Thoracic aorta (tissue), 2 donors: Measurements from ENCODE around the gene FRMD7. TPM values are rescaled to one million over a fixed set of nuclear protein-coding genes. Genes with fewer than 3 reads are reported as not detected.

Experiments
- ATAC-seq: fragments of 150-250 bp; one replicate; pipeline ENCODE4 v1.8.0; 2017; ENCODE audit warnings: low read depth; ENCODE audit not compliant: insufficient number of reproducible peaks, low FRiP score
- DNase-seq: peaks from one replicate; pipeline ENCODE4 v3.0.0-alpha.2; 2020; ENCODE audit warnings: low spot score
- H3K27ac ChIP-seq, 2 donors: fragments of 200-600 bp; sonication (generic); 1 replicate in 1 of 2; 2 replicates in 1 of 2; pipeline ENCODE4 v1.5.1; 2016; ENCODE audit warnings: mild to moderate bottlenecking in 2 of 2, moderate library complexity in 2 of 2
- H3K27me3 ChIP-seq: fragments of 200-600 bp; sonication (generic); replicated peaks from 2 replicates; pipeline ENCODE4 v1.6.0; 2016; ENCODE audit warnings: mild to moderate bottlenecking; ENCODE audit not compliant: insufficient read depth
- H3K36me3 ChIP-seq: fragments of 200-600 bp; sonication (generic); one replicate; pipeline ENCODE4 v1.5.1; 2016
- H3K4me1 ChIP-seq, 2 donors: fragments of 200-600 bp; sonication (generic); 1 replicate in 1 of 2; 2 replicates in 1 of 2; pipeline versions ENCODE4 v1.5.1 to v1.6.0; 2016; ENCODE audit warnings: low read depth in 2 of 2, mild to moderate bottlenecking in 1 of 2; ENCODE audit not compliant: control insufficient read depth in 1 of 2
- H3K4me3 ChIP-seq: fragments of 200-600 bp; sonication (generic); 2 replicates; pipeline ENCODE4 v1.5.1; 2016; ENCODE audit warnings: mild to moderate bottlenecking
- H3K9me3 ChIP-seq: fragments of 200-600 bp; sonication (generic); 2 replicates; pipeline ENCODE4 v1.5.1; 2016
- CTCF ChIP-seq: fragments of 200-600 bp; sonication (generic); IDR thresholded peaks from one replicate; pipeline ENCODE4 v1.5.1; 2019; ENCODE audit warnings: antibody characterized with exemption
- total RNA-seq, 2 donors: library from RNA; depleted of rRNA; stranded (reverse); fragments of >200 nt; gene quantifications; one replicate each; pipeline versions ENCODE4 v1.1.0 to v1.2.3, GENCODE V29; 2016

Gene FRMD7
- total RNA-seq, 2 donors from 2014 or later: 0.27 to 0.28 TPM

DNA sequence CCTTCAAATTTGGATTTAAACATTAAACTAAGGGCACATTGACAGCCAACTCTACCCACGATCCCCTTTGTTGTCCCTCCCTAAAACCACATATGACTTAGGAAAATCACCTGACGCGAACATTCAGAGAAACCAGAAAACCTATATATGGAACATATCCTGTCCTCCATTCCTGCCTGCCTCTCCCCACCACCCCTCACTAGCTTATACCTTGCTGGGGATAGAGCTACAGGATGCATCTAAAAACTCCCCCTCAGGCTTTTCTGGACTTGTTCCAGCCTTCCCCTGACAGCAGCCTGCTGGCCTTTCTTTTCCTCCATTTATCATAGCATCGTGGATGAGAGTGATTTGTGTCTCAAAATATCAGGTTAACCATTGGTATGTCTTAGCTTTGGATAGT, 96.0 kb downstream of the FRMD7 start:
- Histone ChIP-seq H3K4me1 (no peaks in the 10 kb centered on the region), H3K9me3 (no peaks in the 10 kb centered on the region), H3K4me3 (no peak overlapping the region), H3K27ac (no peak overlapping the region), H3K36me3 (no peaks in the 10 kb centered on the region), H3K27me3 (no peaks in the 10 kb centered on the region)
- DNase-seq (no peak), ATAC-seq (no peak)
- TF ChIP-seq CTCF: no peak

GRCh38 chrX:132030264-132030663, 97.6 kb downstream of the FRMD7 start:
- TF ChIP-seq CTCF: no peak
- no peaks in the 10 kb centered on the region for H3K4me1 ChIP-seq
- DNase-seq: no peak
- H3K4me3 ChIP-seq: no peak overlapping the region
- H3K9me3 ChIP-seq: no peaks in the 10 kb centered on the region
- ATAC-seq: no peak
- H3K36me3 ChIP-seq: no peaks in the 10 kb centered on the region
- H3K27ac ChIP-seq: no peak overlapping the region
- no peaks in the 10 kb centered on the region for H3K27me3 ChIP-seq

Other genes starting within 250 kb of the FRMD7 start
- gene STK26, start 104.7 kb downstream of the FRMD7 start, total RNA-seq: 10 to 100 TPM in 1 of 2 donors, 1 to 10 TPM in 1; 7.7 to 11.1 TPM
- gene RAP2C, start 91.4 kb upstream of the FRMD7 start, total RNA-seq: 10 to 100 TPM; 12.3 to 14.3 TPM